ENCODE results near the gene NDUFAF8.

GRCh38 chr17:81277946-81278693 lies 39.0 kb downstream of the NDUFAF8 start:
- TF ChIP-seq CTCF (IDR thresholded peaks at IDR 0.05): no peak
- TF ChIP-seq POLR2A (IDR thresholded peaks at IDR 0.05): no peak

All from esophagus squamous epithelium (tissue), 4 donors.